Measurements from ENCODE around the gene LRRC8B. TPM values are rescaled to one million over a fixed set of nuclear protein-coding genes. Genes with fewer than 3 reads are reported as not detected.
"Not testable (repeated sequence)": the region's sequence is repeated elsewhere in the genome, so short reads cannot be mapped to it uniquely, and the experiment has no call there.

LRRC8B gene
- total and polyA plus RNA-seq, 7 experiments from 2014 or later, result 8.8 to 23.0 (median 16.7) TPM

GRCh38 chr1:89587729-89588161, 63.1 kb downstream of the LRRC8B start:
- POLR2A ChIA-PET, result interaction anchor here (1.6 to 26.1 kb wide), 2 partner anchors 17 to 26 kb away, joined by 3 to 488 read pairs; no protein-coding TSS in a partner anchor
- H3K4me3 ChIP-seq (ENCODE audit: low read length), result no peak overlapping the region

DNA sequence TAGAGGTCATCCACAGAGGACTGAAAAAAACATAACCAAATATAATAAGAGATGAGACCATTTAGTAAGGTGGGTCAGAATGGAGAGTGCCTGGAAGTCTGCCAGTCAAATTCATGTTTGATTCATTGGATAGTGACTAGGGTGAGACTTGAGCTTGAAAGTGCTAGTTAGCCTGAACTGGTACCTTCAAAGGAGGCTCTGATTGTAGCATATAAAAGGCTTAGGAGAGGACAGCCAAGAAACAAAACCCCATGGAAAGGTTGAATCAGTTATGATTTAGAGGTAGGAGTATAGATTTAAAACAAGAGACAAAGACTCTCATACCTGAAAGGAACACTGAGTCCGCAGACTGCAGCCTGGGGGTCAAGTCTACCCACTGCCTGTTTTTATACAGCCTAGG, 63.9 kb downstream of the LRRC8B start:
- ChIA-PET POLR2A (interaction anchor here (1.6 to 26.1 kb wide), 2 partner anchors 16 to 25 kb away, joined by 3 to 488 read pairs; no protein-coding TSS in a partner anchor), CTCF (interaction anchor here (1.4 to 1.5 kb wide), 3 partner anchors 9 to 403 kb away, joined by 4 to 6 read pairs (median 5); no protein-coding TSS in a partner anchor)
- H3K36me3 ChIP-seq (ENCODE audit: control insufficient read depth in 2 of 3, insufficient read depth in 3 of 3, low read length in 3 of 3), result peaks cover 0 to 9% (median 1%) of the 10 kb centered on the region in 3 experiments
- intact Hi-C loops (cut with micrococcal nuclease), result loop anchor here in 1 of 2 donors (10.0 kb wide), 1 partner anchor 396 kb away; no protein-coding TSS in a partner anchor
- H3K9me3 Mint-ChIP-seq, result peaks cover 0 to 1% (median 0%) of the 10 kb centered on the region in 11 donors
- peak overlapping the region in 1 of 10 donors; percentile 9 for H3K4me3 Mint-ChIP-seq
- no peaks in the 10 kb centered on the region for H3K27me3 ChIP-seq (ENCODE audit: control insufficient read depth in 2 of 2, insufficient read depth in 2 of 2, low read length in 2 of 2)
- H3K27ac Mint-ChIP-seq, result peak overlapping the region in 6 of 9 donors; percentile 29 to 65 (median 44)
- H3K9me3 ChIP-seq (ENCODE audit: control insufficient read depth in 2 of 3, low read length in 3 of 3), result no peaks in the 10 kb centered on the region
- H3K36me3 Mint-ChIP-seq, result peaks cover 4 to 47% (median 38%) of the 10 kb centered on the region in 5 donors
- H3K27me3 Mint-ChIP-seq, result no peaks in the 10 kb centered on the region
- H3K4me1 ChIP-seq (ENCODE audit: control insufficient read depth in 2 of 2, insufficient read depth in 2 of 2, low read length in 2 of 2), result no peaks in the 10 kb centered on the region
- no peak overlapping the region for H3K27ac ChIP-seq (ENCODE audit: low read depth, low read length)
- no peak overlapping the region for H3K4me3 ChIP-seq (ENCODE audit: low read length)
- DNase-seq (no peak), ATAC-seq (no peak)
- H3K4me1 Mint-ChIP-seq, result peaks cover 23 to 73% (median 62%) of the 10 kb centered on the region in 7 donors

More at GRCh38 chr1:89587729-89588161, 63.1 kb downstream of the LRRC8B start:
- peaks cover 0 to 1% (median 0%) of the 10 kb centered on the region in 11 donors for H3K9me3 Mint-ChIP-seq
- peak overlapping the region in 2 of 9 donors; percentile 65 to 72 for H3K27ac Mint-ChIP-seq
- Histone ChIP-seq H3K36me3 (ENCODE audit: control insufficient read depth in 2 of 3, insufficient read depth in 3 of 3, low read length in 3 of 3) (peaks cover 0 to 17% (median 5%) of the 10 kb centered on the region in 3 experiments), H3K27me3 (ENCODE audit: control insufficient read depth in 2 of 2, insufficient read depth in 2 of 2, low read length in 2 of 2) (no peaks in the 10 kb centered on the region), H3K27ac (ENCODE audit: low read depth, low read length) (no peak overlapping the region), H3K4me1 (ENCODE audit: control insufficient read depth in 2 of 2, insufficient read depth in 2 of 2, low read length in 2 of 2) (no peaks in the 10 kb centered on the region), H3K9me3 (ENCODE audit: control insufficient read depth in 2 of 3, low read length in 3 of 3) (no peaks in the 10 kb centered on the region)
- ATAC-seq, result no peak
- H3K4me3 Mint-ChIP-seq, result no peak overlapping the region
- H3K27me3 Mint-ChIP-seq, result no peaks in the 10 kb centered on the region
- CTCF ChIA-PET, result interaction anchor here (0.6 to 1.5 kb wide), 4 partner anchors 10 to 403 kb away, joined by 3 to 6 read pairs (median 4); no protein-coding TSS in a partner anchor
- DNase-seq, result no peak
- peaks cover 11 to 49% (median 41%) of the 10 kb centered on the region in 5 donors for H3K36me3 Mint-ChIP-seq
- H3K4me1 Mint-ChIP-seq, result peaks cover 15 to 72% (median 56%) of the 10 kb centered on the region in 7 donors
- intact Hi-C loops (cut with micrococcal nuclease), result loop anchor here in 1 of 2 donors (10.0 kb wide), 1 partner anchor 397 kb away; no protein-coding TSS in a partner anchor

DNA sequence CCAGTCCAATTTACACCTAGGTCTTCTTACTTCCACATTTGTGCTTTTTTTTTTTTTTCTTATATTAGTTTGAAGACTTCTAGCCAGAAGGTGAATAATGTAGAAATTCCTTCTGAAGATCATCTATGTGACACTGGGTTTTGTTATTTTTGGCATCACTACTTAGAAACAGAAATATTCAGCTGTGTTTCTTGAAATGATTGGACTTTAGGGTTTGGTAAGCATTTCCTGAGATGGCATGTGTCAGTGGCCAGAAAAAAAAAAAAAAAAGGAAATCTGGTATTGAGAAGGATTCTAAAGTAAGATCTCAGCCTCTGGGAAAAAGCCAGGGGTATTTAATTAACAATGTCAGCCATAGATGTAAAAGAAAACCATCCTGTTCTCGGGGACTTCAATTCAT, 64.9 kb downstream of the LRRC8B start:
- Mint-ChIP-seq H3K27me3 (no peaks in the 10 kb centered on the region), H3K36me3 (peaks cover 0 to 41% (median 30%) of the 10 kb centered on the region in 5 donors), H3K9me3 (peaks cover 0 to 1% (median 0%) of the 10 kb centered on the region in 11 donors), H3K4me3 (no peak overlapping the region), H3K27ac (peak overlapping the region in 6 of 9 donors; percentile 1 to 57 (median 32)), H3K4me1 (peaks cover 26 to 77% (median 70%) of the 10 kb centered on the region in 7 donors)
- Histone ChIP-seq H3K36me3 (ENCODE audit: control insufficient read depth in 2 of 3, insufficient read depth in 3 of 3, low read length in 3 of 3) (no peaks in the 10 kb centered on the region), H3K4me3 (ENCODE audit: low read length) (no peak overlapping the region), H3K27me3 (ENCODE audit: control insufficient read depth in 2 of 2, insufficient read depth in 2 of 2, low read length in 2 of 2) (no peaks in the 10 kb centered on the region), H3K9me3 (ENCODE audit: control insufficient read depth in 2 of 3, low read length in 3 of 3) (no peaks in the 10 kb centered on the region), H3K27ac (ENCODE audit: low read depth, low read length) (no peak overlapping the region), H3K4me1 (ENCODE audit: control insufficient read depth in 2 of 2, insufficient read depth in 2 of 2, low read length in 2 of 2) (peaks cover 0 to 1% of the 10 kb centered on the region in 2 donors)
- intact Hi-C loops (cut with micrococcal nuclease), result loop anchor here in 1 of 2 donors (1.0 to 10.0 kb wide), 2 partner anchors 8 to 395 kb away; no protein-coding TSS in a partner anchor
- DNase-seq (no peak), ATAC-seq (no peak)
- CTCF ChIA-PET, result interaction anchor here (0.6 to 1.5 kb wide), 4 partner anchors 11 to 405 kb away, joined by 3 to 5 read pairs (median 3); no protein-coding TSS in a partner anchor
- POLR2A ChIA-PET, result interaction anchor here (0.6 to 26.1 kb wide), 4 partner anchors 9 to 38 kb away, joined by 3 to 834 read pairs (median 248); partner anchors contain the start of gene LRRC8C

DNA sequence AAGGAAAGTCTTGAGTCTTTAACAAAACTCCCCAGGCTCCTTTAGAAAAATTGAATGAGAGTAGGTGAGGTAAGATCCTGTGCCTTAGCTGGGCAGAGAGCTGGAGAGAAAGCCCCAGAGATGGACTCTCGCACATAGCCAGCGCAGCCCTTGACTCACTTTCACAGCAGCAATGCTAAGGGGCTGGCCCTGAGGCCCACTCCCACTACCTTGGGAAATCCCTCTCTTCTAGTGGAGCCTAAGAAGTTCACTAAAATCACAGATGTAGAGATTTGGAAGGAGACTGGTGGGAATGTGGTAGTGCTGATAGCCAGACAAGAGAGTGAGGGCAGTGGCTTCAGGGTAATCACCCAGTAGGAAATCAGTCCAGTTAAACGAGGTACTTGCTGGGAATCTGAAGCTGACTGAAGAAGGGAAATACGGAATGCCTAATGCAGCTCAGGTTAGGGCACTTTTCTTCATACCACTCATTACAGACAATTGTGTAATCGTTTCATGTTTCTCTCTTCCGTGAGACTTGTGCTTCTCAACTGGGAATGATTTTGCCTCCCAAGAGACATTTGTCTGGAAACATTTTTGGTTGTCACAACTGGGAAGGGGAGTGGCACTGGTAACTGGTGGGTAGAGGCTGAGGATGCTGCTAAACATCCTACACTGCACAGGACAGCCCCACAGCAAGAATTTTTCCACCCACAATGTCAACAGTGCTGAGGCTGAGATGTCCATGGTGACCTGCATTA, 65.9 kb downstream of the LRRC8B start:
- Mint-ChIP-seq H3K27ac (peak overlapping the region in 4 of 9 donors; percentile 26 to 79 (median 48)), H3K4me3 (peak overlapping the region in 1 of 10 donors; percentile 22), H3K4me1 (peaks cover 30 to 82% (median 74%) of the 10 kb centered on the region in 7 donors), H3K9me3 (peaks cover 0 to 1% (median 0%) of the 10 kb centered on the region in 11 donors), H3K36me3 (peaks cover 0 to 33% (median 24%) of the 10 kb centered on the region in 5 donors), H3K27me3 (no peaks in the 10 kb centered on the region)
- H3K27ac ChIP-seq (ENCODE audit: low read depth, low read length), result peak overlapping the region; percentile 19
- no peak overlapping the region for H3K4me3 ChIP-seq (ENCODE audit: low read length)
- H3K36me3 ChIP-seq (ENCODE audit: control insufficient read depth in 2 of 3, insufficient read depth in 3 of 3, low read length in 3 of 3), result no peaks in the 10 kb centered on the region
- DNase-seq, result no peak
- H3K4me1 ChIP-seq (ENCODE audit: control insufficient read depth in 2 of 2, insufficient read depth in 2 of 2, low read length in 2 of 2), result peaks cover 0 to 4% of the 10 kb centered on the region in 2 donors
- no peaks in the 10 kb centered on the region for H3K27me3 ChIP-seq (ENCODE audit: control insufficient read depth in 2 of 2, insufficient read depth in 2 of 2, low read length in 2 of 2)
- POLR2A ChIA-PET, result interaction anchor here (0.6 to 26.1 kb wide), 4 partner anchors 10 to 37 kb away, joined by 3 to 834 read pairs (median 248); partner anchors contain the start of gene LRRC8C
- ATAC-seq, result no peak
- intact Hi-C loops (cut with micrococcal nuclease), result no loop called here
- CTCF ChIA-PET, result interaction anchor here (0.9 to 1.2 kb wide), 2 partner anchors 21 to 41 kb away, joined by 3 read pairs; no protein-coding TSS in a partner anchor
- H3K9me3 ChIP-seq (ENCODE audit: control insufficient read depth in 2 of 3, low read length in 3 of 3), result no peaks in the 10 kb centered on the region

DNA sequence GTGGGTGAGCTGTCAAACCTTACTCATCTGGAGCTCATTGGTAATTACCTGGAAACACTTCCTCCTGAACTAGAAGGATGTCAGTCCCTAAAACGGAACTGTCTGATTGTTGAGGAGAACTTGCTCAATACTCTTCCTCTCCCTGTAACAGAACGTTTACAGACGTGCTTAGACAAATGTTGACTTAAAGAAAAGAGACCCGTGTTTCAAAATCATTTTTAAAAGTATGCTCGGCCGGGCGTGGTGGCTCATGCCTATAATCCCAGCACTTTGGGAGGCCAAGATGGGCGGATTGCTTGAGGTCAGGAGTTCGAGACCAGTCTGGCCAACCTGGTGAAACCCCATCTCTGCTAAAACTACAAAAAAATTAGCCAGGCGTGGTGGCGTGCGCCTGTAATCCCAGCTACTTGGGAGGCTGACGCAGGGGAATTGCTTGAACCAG, 68.3 kb downstream of the LRRC8B start:
- POLR2A ChIA-PET, result interaction anchor here (0.6 to 26.1 kb wide), 4 partner anchors 8 to 171 kb away, joined by 4 to 834 read pairs (median 247); partner anchors contain the start of gene LRRC8C
- intact Hi-C loops (cut with micrococcal nuclease), result not testable (repeated sequence)

More for the DNA sequence above, 68.3 kb downstream of the LRRC8B start:
- peaks cover 0 to 19% of the 10 kb centered on the region in 2 donors for H3K4me1 ChIP-seq (ENCODE audit: control insufficient read depth in 2 of 2, insufficient read depth in 2 of 2, low read length in 2 of 2)
- not testable (repeated sequence) for H3K27ac ChIP-seq (ENCODE audit: low read depth, low read length); H3K36me3 ChIP-seq (ENCODE audit: control insufficient read depth in 2 of 3, insufficient read depth in 3 of 3, low read length in 3 of 3); DNase-seq; H3K9me3 ChIP-seq (ENCODE audit: control insufficient read depth in 2 of 3, low read length in 3 of 3); H3K4me3 Mint-ChIP-seq; H3K27me3 ChIP-seq (ENCODE audit: control insufficient read depth in 2 of 2, insufficient read depth in 2 of 2, low read length in 2 of 2); H3K4me3 ChIP-seq (ENCODE audit: low read length); H3K9me3 Mint-ChIP-seq; H3K27me3 Mint-ChIP-seq
- peak; percentile 42 for ATAC-seq
- Mint-ChIP-seq H3K27ac (peak overlapping the region in 7 of 9 donors; percentile 6 to 86 (median 58)), H3K36me3 (peaks cover 0 to 27% (median 15%) of the 10 kb centered on the region in 5 donors), H3K4me1 (peaks cover 34 to 95% (median 87%) of the 10 kb centered on the region in 7 donors)
- CTCF ChIA-PET, result interaction anchor here (0.9 to 5.8 kb wide), 3 partner anchors 12 to 109 kb away, joined by 4 to 62 read pairs (median 4); no protein-coding TSS in a partner anchor

All from naive thymus-derived CD4-positive, alpha-beta T cell (primary cell).